Measurements from ENCODE around the gene RICTOR. TPM values are rescaled to one million over a fixed set of nuclear protein-coding genes. Genes with fewer than 3 reads are reported as not detected.

RICTOR gene
- polyA plus RNA-seq, 1 donor from 2014 or later: 12.9 TPM

- Histone ChIP-seq H3K27ac (ENCODE audit: low read length) (no peak overlapping the region), H3K36me3 (ENCODE audit: insufficient read depth, low read length) (peaks cover 5% of the 10 kb centered on the region), H3K9ac (ENCODE audit: low read length) (no peak overlapping the region), H3K27me3 (ENCODE audit: insufficient read depth, low read depth, low read length) (no peaks in the 10 kb centered on the region), H3K79me2 (replicated peaks; ENCODE audit: insufficient read depth, low read length) (no peaks in the 10 kb centered on the region), H2AFZ (ENCODE audit: low read depth, low read length) (no peak overlapping the region), H3F3A (ENCODE audit: insufficient read depth, low read length, poor library complexity, severe bottlenecking) (no peaks in the 10 kb centered on the region), H3K4me2 (ENCODE audit: low read length) (no peak overlapping the region), H3K9me3 (ENCODE audit: low read length) (no peaks in the 10 kb centered on the region), H3K4me3 (ENCODE audit: low read length) (no peak overlapping the region), H4K20me1 (ENCODE audit: insufficient read depth) (no peaks in the 10 kb centered on the region), H3K9me2 (ENCODE audit: insufficient read depth, low read length) (no peaks in the 10 kb centered on the region)
- no peak for TF ChIP-seq TAF1 (IDR thresholded peaks at IDR 0.05; ENCODE audit: low read depth)
- TF ChIP-seq REST (IDR thresholded peaks at IDR 0.05; ENCODE audit: borderline replicate concordance): no peak
- TF ChIP-seq SMC3 (conservative IDR thresholded peaks at IDR 0.05; ENCODE audit: poor library complexity): no peak
- TF ChIP-seq EZH2 (IDR thresholded peaks at IDR 0.05; ENCODE audit: borderline replicate concordance, insufficient read depth, low read length, poor library complexity, severe bottlenecking): no peak
- no peak for TF ChIP-seq CTCF (IDR thresholded peaks at IDR 0.05; ENCODE audit: poor library complexity, severe bottlenecking)
- no peak for TF ChIP-seq MXI1 (conservative IDR thresholded peaks at IDR 0.05; ENCODE audit: poor library complexity, severe bottlenecking)
- no peak for TF ChIP-seq RAD21 (conservative IDR thresholded peaks at IDR 0.05)
- no peak for TF ChIP-seq EP300 (conservative IDR thresholded peaks at IDR 0.05; ENCODE audit: poor library complexity, severe bottlenecking)
- no peak for TF ChIP-seq POLR2AphosphoS5 (IDR thresholded peaks at IDR 0.05)
Measured at GRCh38 chr5:38938424-38938823, 135.8 kb downstream of the RICTOR start.

- no peaks in the 10 kb centered on the region for H3F3A ChIP-seq (ENCODE audit: insufficient read depth, low read length, poor library complexity, severe bottlenecking)
- no peaks in the 10 kb centered on the region for H3K79me2 ChIP-seq (replicated peaks; ENCODE audit: insufficient read depth, low read length)
- no peak overlapping the region for H3K4me2 ChIP-seq (ENCODE audit: low read length)
- H2AFZ ChIP-seq (ENCODE audit: low read depth, low read length): no peak overlapping the region
- no peak overlapping the region for H3K9ac ChIP-seq (ENCODE audit: low read length)
- H4K20me1 ChIP-seq (ENCODE audit: insufficient read depth): no peaks in the 10 kb centered on the region
- no peaks in the 10 kb centered on the region for H3K36me3 ChIP-seq (ENCODE audit: insufficient read depth, low read length)
- TF ChIP-seq MXI1 (conservative IDR thresholded peaks at IDR 0.05; ENCODE audit: poor library complexity, severe bottlenecking) (no peak), POLR2AphosphoS5 (IDR thresholded peaks at IDR 0.05) (no peak), REST (IDR thresholded peaks at IDR 0.05; ENCODE audit: borderline replicate concordance) (no peak), EP300 (conservative IDR thresholded peaks at IDR 0.05; ENCODE audit: poor library complexity, severe bottlenecking) (no peak), SMC3 (conservative IDR thresholded peaks at IDR 0.05; ENCODE audit: poor library complexity) (no peak), CTCF (IDR thresholded peaks at IDR 0.05; ENCODE audit: poor library complexity, severe bottlenecking) (no peak), RAD21 (conservative IDR thresholded peaks at IDR 0.05) (no peak), TAF1 (IDR thresholded peaks at IDR 0.05; ENCODE audit: low read depth) (no peak), EZH2 (IDR thresholded peaks at IDR 0.05; ENCODE audit: borderline replicate concordance, insufficient read depth, low read length, poor library complexity, severe bottlenecking) (no peak)
- no peaks in the 10 kb centered on the region for H3K9me2 ChIP-seq (ENCODE audit: insufficient read depth, low read length)
- no peaks in the 10 kb centered on the region for H3K27me3 ChIP-seq (ENCODE audit: insufficient read depth, low read depth, low read length)
- no peak overlapping the region for H3K4me3 ChIP-seq (ENCODE audit: low read length)
- no peaks in the 10 kb centered on the region for H3K9me3 ChIP-seq (ENCODE audit: low read length)
- H3K27ac ChIP-seq (ENCODE audit: low read length): no peak overlapping the region
Measured at GRCh38 chr5:38936269-38936668, 137.9 kb downstream of the RICTOR start.

Measured in neural cell (in vitro differentiated cells).